Measurements from ENCODE around the gene MARCHF11. TPM values are rescaled to one million over a fixed set of nuclear protein-coding genes. Genes with fewer than 3 reads are reported as not detected.

MARCHF11 gene
- total and polyA plus RNA-seq, 4 donors: not detected

DNA sequence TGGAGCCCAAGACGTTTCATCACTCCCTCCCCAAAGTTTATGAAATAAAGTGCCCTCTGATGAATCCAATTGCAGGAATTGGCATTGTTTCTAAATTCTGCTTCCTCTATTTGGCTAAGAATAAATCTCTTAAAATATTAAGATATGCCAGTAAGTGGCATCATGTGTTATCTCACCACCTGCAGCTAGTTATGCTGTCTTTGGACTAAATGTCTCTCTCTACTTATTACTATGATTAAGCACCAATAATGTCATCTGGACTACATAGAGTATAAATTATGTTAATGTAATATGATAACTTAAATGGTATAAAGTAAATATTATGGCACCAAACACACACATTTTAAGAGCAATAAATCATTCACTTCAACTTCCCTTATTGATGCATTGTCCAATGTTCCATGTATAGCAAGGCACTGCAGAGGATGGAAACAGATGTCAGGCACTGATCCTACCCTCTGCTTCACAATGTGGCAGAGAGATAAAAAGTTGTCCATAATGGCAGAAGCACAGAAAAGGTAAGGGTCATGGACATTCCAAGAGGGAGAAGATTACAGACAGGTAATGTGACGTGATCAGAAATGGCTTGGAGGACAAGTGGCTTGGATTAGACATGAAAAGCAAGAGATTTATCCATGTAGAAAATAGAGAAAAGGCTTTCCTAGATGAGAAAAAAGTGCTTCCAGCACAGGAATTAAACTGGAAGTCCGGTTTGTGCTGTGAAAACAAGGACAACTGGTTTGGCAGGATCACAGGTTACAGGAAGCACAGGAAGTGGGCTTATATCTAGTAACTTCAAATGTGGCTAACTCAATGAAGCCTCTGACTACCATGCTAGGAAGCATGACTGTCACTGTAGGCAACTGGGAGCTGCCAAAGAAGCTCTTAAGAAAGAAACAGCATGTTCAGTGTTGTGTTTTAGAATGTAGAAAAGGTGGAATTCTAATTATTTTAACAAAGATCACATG, 26.7 kb downstream of the MARCHF11 start:
- peaks cover 0 to 2% (median 0%) of the 10 kb centered on the region in 3 donors for H3K27me3 ChIP-seq (ENCODE audit: control insufficient read depth in 3 of 3, insufficient read depth in 3 of 3, low read length in 2 of 3)
- H3K4me3 ChIP-seq: no peak overlapping the region
- no peak for ATAC-seq (ENCODE audit: insufficient read depth, low FRiP score)
- 43 to 53% methylated on average over 3 of the region's 3 CpGs for WGBS, 2 donors
- TF ChIP-seq, protein P1, sequence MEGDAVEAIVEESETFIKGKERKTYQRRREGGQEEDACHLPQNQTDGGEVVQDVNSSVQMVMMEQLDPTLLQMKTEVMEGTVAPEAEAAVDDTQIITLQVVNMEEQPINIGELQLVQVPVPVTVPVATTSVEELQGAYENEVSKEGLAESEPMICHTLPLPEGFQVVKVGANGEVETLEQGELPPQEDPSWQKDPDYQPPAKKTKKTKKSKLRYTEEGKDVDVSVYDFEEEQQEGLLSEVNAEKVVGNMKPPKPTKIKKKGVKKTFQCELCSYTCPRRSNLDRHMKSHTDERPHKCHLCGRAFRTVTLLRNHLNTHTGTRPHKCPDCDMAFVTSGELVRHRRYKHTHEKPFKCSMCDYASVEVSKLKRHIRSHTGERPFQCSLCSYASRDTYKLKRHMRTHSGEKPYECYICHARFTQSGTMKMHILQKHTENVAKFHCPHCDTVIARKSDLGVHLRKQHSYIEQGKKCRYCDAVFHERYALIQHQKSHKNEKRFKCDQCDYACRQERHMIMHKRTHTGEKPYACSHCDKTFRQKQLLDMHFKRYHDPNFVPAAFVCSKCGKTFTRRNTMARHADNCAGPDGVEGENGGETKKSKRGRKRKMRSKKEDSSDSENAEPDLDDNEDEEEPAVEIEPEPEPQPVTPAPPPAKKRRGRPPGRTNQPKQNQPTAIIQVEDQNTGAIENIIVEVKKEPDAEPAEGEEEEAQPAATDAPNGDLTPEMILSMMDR (IDR thresholded peaks at IDR 0.05; ENCODE audit: control extremely low read depth, extremely low read depth): no peak
- peaks cover 0 to 5% (median 0%) of the 10 kb centered on the region in 4 donors for H3K9me3 ChIP-seq (ENCODE audit: control insufficient read depth in 4 of 4, insufficient read depth in 3 of 4, low read length in 3 of 4)
- H3K27ac ChIP-seq (ENCODE audit: low read depth in 1 of 2, low read length in 1 of 2): peak overlapping the region in 1 of 2 donors; percentile 69
- H3K36me3 ChIP-seq (ENCODE audit: control insufficient read depth in 4 of 4, insufficient read depth in 4 of 4, low read length in 4 of 4): no peaks in the 10 kb centered on the region
- H3K9ac ChIP-seq (ENCODE audit: insufficient read depth in 1 of 2, low read length in 2 of 2): no peak overlapping the region
- peaks cover 0 to 8% (median 0%) of the 10 kb centered on the region in 5 donors for H3K4me1 ChIP-seq (ENCODE audit: control insufficient read depth in 5 of 5, insufficient read depth in 5 of 5, low read length in 5 of 5)
- DNase-seq: peak in 1 of 3 donors; percentile 10

GRCh38 chr5:16149621-16150020, 30.0 kb downstream of the MARCHF11 start:
- H3K4me1 ChIP-seq (ENCODE audit: control insufficient read depth in 5 of 5, insufficient read depth in 5 of 5, low read length in 5 of 5): peaks cover 0 to 5% (median 0%) of the 10 kb centered on the region in 5 donors
- ATAC-seq (ENCODE audit: insufficient read depth, low FRiP score): no peak
- 69 to 85% methylated on average over 3 of the region's 3 CpGs for WGBS, 2 donors
- TF ChIP-seq, protein P1 (IDR thresholded peaks at IDR 0.05; ENCODE audit: control extremely low read depth, extremely low read depth): no peak
- no peak for DNase-seq
- no peak overlapping the region for H3K4me3 ChIP-seq
- H3K9ac ChIP-seq (ENCODE audit: insufficient read depth in 1 of 2, low read length in 2 of 2): no peak overlapping the region
- H3K27me3 ChIP-seq (ENCODE audit: control insufficient read depth in 3 of 3, insufficient read depth in 3 of 3, low read length in 2 of 3): peaks cover 0 to 2% (median 0%) of the 10 kb centered on the region in 3 donors
- H3K27ac ChIP-seq (ENCODE audit: low read depth in 1 of 2, low read length in 1 of 2): no peak overlapping the region
- H3K9me3 ChIP-seq (ENCODE audit: control insufficient read depth in 4 of 4, insufficient read depth in 3 of 4, low read length in 3 of 4): peaks cover 0 to 5% (median 0%) of the 10 kb centered on the region in 4 donors
- H3K36me3 ChIP-seq (ENCODE audit: control insufficient read depth in 4 of 4, insufficient read depth in 4 of 4, low read length in 4 of 4): no peaks in the 10 kb centered on the region

GRCh38 chr5:16147179-16147900, 32.3 kb downstream of the MARCHF11 start:
- Histone ChIP-seq H3K4me1 (ENCODE audit: control insufficient read depth in 5 of 5, insufficient read depth in 5 of 5, low read length in 5 of 5) (peaks cover 0 to 8% (median 0%) of the 10 kb centered on the region in 5 donors), H3K27me3 (ENCODE audit: control insufficient read depth in 3 of 3, insufficient read depth in 3 of 3, low read length in 2 of 3) (peaks cover 0 to 2% (median 0%) of the 10 kb centered on the region in 3 donors), H3K9me3 (ENCODE audit: control insufficient read depth in 4 of 4, insufficient read depth in 3 of 4, low read length in 3 of 4) (peaks cover 0 to 3% (median 0%) of the 10 kb centered on the region in 4 donors), H3K4me3 (no peak overlapping the region), H3K36me3 (ENCODE audit: control insufficient read depth in 4 of 4, insufficient read depth in 4 of 4, low read length in 4 of 4) (no peaks in the 10 kb centered on the region), H3K9ac (ENCODE audit: insufficient read depth in 1 of 2, low read length in 2 of 2) (no peak overlapping the region), H3K27ac (ENCODE audit: low read depth in 1 of 2, low read length in 1 of 2) (peak overlapping the region in 1 of 2 donors; percentile 86)
- TF ChIP-seq, protein P1 (IDR thresholded peaks at IDR 0.05; ENCODE audit: control extremely low read depth, extremely low read depth): no peak
- ATAC-seq (ENCODE audit: insufficient read depth, low FRiP score) (no peak), DNase-seq (no peak)
- WGBS, 2 donors: 81% methylated on average over 7 of the region's 7 CpGs
